Spleen (tissue), 11 donors: ENCODE measurements around the gene SAT1. TPM values are rescaled to one million over a fixed set of nuclear protein-coding genes. Genes with fewer than 3 reads are reported as not detected.

Experiments used
- DNase-seq: peaks from one replicate; pipeline ENCODE4 v3.0.0-alpha.2; 2020
- H3K27ac ChIP-seq, 8 donors: fragments of 200-600 bp; sonication (generic) in 7 of 8; 1 replicate in 4 of 8; 2 replicates in 4 of 8; pipeline versions ENCODE4 v1.5.0 to v1.8.0; 2016 to 2021; ENCODE audit warnings: inconsistent platforms in 4 of 8, mild to moderate bottlenecking in 4 of 8, moderate library complexity in 1 of 8
- H3K27me3 ChIP-seq, 7 donors: fragments of 200-600 bp; sonication (generic) in 6 of 7; replicated peaks in 1 of 7; 1 replicate in 4 of 7; 2 replicates in 3 of 7; pipeline versions ENCODE4 v1.5.0 to v1.8.0; 2016 to 2021; ENCODE audit warnings: inconsistent platforms in 3 of 7, mild to moderate bottlenecking in 1 of 7
- H3K36me3 ChIP-seq, 6 donors: fragments of 200-600 bp; sonication (generic) in 5 of 6; 1 replicate in 4 of 6; 2 replicates in 2 of 6; pipeline versions ENCODE4 v1.5.0 to v1.8.0; 2016 to 2021; ENCODE audit warnings: inconsistent platforms in 2 of 6
- H3K4me1 ChIP-seq, 6 donors: fragments of 200-600 bp; sonication (generic) in 5 of 6; 1 replicate in 3 of 6; 2 replicates in 3 of 6; pipeline versions ENCODE4 v1.5.0 to v1.8.0; 2016 to 2021; ENCODE audit warnings: inconsistent platforms in 3 of 6
- H3K4me3 ChIP-seq, 8 donors: fragments of 200-600 bp; sonication (generic) in 7 of 8; 1 replicate in 4 of 8; 2 replicates in 4 of 8; pipeline versions ENCODE4 v1.5.0 to v1.8.0; 2016 to 2021; ENCODE audit warnings: inconsistent platforms in 4 of 8, mild to moderate bottlenecking in 4 of 8, moderate library complexity in 2 of 8
- H3K9me3 ChIP-seq, 8 donors: fragments of 200-600 bp; sonication (generic) in 7 of 8; 1 replicate in 4 of 8; 2 replicates in 4 of 8; pipeline versions ENCODE4 v1.5.0 to v1.8.0; 2016 to 2021; ENCODE audit warnings: inconsistent platforms in 4 of 8
- POLR2A ChIP-seq, 3 donors: fragments of 450-650 bp; IDR thresholded peaks; one replicate each; pipeline ENCODE4 v1.5.1; 2017; ENCODE audit warnings: antibody characterized with exemption in 3 of 3, mild to moderate bottlenecking in 1 of 3
- POLR2AphosphoS5 ChIP-seq, 3 donors: sonication (generic); formaldehyde crosslinking; IDR thresholded peaks; one replicate each; pipeline ENCODE4 v1.5.1; 2017; ENCODE audit warnings: antibody characterized with exemption in 3 of 3
- WGBS, 5 donors: extraction: QIAGEN DNeasy Blood & Tissue Kit in 3 of 5; methylation state at CpG; one replicate each; pipeline versions ENCODE4 v1.1.5 to v1.1.7; 2013 to 2018; 5-methylcytosine and 5-hydroxymethylcytosine counted together
- intact Hi-C: fragments of 100-400 bp; cut with DNase I; formaldehyde crosslinking; loops from one replicate; pipeline ENCODE4 v1.15.0; 2023; ENCODE audit warnings: low total_unique reads
- polyA plus RNA-seq, 3 donors: library from polyadenylated mRNA; stranded (reverse); fragments of 200-250 nt; gene quantifications; one replicate each; pipeline ENCODE4 v1.2.1, GENCODE V29; 2013
- total RNA-seq, 7 donors: library from RNA; depleted of rRNA in 3 of 7; stranded (reverse); fragments of >200 nt in 3 of 7; fragmentation: NEBNext Ultra II Directional in 4 of 7; extraction: Animal tissue kit (Norgen Biotek cat#: 25700) in 4 of 7; gene quantifications; one replicate each; pipeline versions ENCODE4 v1.1.0 to v1.2.1, GENCODE V29; 2016 to 2021
- TF ChIP-seq, protein P1 (sequence below), 11 experiments: fragments of 200-600 bp in 7 of 11; fragments of 450-650 bp in 4 of 11; sonication (generic) in 4 of 11; IDR thresholded peaks in 8 of 11; conservative IDR thresholded peaks in 3 of 11; 1 replicate in 7 of 11; 2 replicates in 4 of 11; pipeline versions ENCODE4 v1.4.0 to v1.8.0; 2016 to 2021; ENCODE audit warnings: antibody characterized with exemption in 11 of 11, inconsistent platforms in 4 of 11, mild to moderate bottlenecking in 1 of 11
- donor health status: healthy with polysubstance abuse.
- donor health status: DM: no; HTN: no; CAD: no; lungs with moderate emphysema.
- donor health status: DM: no; HTN: no; CAD: no.
- donor health status: Bipolar disorder and iron deficiency.
- donor health status: healthy.
- donor health status: DM: no; HTN: no; CAD: no.
- donor health status: DM: yes; HTN: yes; CAD: no.

SAT1 gene
- total and polyA plus RNA-seq, 10 donors, result 714 to 2,832 (median 981) TPM

DNA sequence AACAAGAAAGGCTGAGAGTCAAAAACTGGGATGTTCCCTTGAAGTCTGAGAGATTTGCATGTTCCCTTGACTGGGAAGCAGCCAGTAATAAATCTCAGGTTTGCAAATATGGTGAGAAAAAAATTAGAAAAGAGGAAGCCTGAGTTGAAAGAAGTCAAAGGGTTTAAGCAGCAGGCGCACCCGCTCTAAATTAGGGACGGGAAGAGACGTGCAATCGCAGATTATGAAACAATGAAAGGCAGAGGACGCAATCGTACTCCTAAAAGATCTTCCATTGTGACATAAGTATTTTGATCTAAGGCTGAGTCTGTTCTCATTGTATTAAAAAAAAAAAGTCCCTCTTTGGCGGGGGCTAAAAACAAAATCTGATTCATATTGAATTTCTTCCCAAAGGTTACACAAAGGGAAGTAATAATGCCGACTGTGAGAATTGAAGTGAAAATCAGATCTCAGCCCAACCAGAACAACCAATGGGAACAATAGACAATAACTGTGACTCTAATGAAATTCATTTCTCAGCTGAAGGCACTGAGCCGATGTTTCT lies 28.2 kb downstream of the SAT1 start:
- no peak for DNase-seq
- WGBS, 5 donors, result 4 to 52% (median 13%) methylated on average over 10 of the region's 10 CpGs
- Histone ChIP-seq H3K9me3 (peaks cover 0 to 6% (median 0%) of the 10 kb centered on the region in 8 donors), H3K27me3 (no peaks in the 10 kb centered on the region), H3K27ac (peak overlapping the region in 6 of 8 donors; percentile 5 to 77 (median 64)), H3K4me3 (peak overlapping the region in 2 of 8 donors; percentile 0 to 3), H3K4me1 (peaks cover 0 to 12% (median 0%) of the 10 kb centered on the region in 6 donors), H3K36me3 (no peaks in the 10 kb centered on the region)
- intact Hi-C loops, result no loop called here
- TF ChIP-seq POLR2A (IDR thresholded peaks at IDR 0.05) (no peak), POLR2AphosphoS5 (IDR thresholded peaks at IDR 0.05) (peak in 1 of 3 donors; percentile 57)
- TF ChIP-seq, protein P1, sequence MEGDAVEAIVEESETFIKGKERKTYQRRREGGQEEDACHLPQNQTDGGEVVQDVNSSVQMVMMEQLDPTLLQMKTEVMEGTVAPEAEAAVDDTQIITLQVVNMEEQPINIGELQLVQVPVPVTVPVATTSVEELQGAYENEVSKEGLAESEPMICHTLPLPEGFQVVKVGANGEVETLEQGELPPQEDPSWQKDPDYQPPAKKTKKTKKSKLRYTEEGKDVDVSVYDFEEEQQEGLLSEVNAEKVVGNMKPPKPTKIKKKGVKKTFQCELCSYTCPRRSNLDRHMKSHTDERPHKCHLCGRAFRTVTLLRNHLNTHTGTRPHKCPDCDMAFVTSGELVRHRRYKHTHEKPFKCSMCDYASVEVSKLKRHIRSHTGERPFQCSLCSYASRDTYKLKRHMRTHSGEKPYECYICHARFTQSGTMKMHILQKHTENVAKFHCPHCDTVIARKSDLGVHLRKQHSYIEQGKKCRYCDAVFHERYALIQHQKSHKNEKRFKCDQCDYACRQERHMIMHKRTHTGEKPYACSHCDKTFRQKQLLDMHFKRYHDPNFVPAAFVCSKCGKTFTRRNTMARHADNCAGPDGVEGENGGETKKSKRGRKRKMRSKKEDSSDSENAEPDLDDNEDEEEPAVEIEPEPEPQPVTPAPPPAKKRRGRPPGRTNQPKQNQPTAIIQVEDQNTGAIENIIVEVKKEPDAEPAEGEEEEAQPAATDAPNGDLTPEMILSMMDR (IDR thresholded peaks at IDR 0.05 in 8 of 11, conservative IDR thresholded peaks at IDR 0.05 in 3 of 11), result no peak

DNA sequence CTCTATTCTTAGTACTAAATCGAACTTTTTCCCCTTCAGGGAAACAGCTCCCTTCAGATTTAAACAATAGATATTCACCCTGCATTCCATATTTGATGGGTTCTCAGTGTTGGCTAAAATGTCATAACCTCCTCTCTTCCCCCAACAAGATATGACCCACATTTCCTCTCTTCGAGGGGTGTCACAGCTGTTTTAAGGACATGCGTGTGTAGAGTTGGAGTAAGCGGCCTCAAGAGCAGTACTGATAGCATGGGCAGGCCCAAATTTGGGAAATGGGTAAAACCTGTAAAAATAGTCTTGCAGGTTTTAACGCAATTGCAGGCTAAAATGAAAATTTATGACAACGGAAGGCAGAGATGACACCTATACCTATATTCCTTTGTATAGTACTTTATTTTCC lies 28.7 kb downstream of the SAT1 start:
- no peaks in the 10 kb centered on the region for H3K27me3 ChIP-seq
- TF ChIP-seq, protein P1 (IDR thresholded peaks at IDR 0.05 in 8 of 11, conservative IDR thresholded peaks at IDR 0.05 in 3 of 11), result no peak
- no peak for TF ChIP-seq POLR2A (IDR thresholded peaks at IDR 0.05)
- TF ChIP-seq POLR2AphosphoS5 (IDR thresholded peaks at IDR 0.05), result no peak

DNA sequence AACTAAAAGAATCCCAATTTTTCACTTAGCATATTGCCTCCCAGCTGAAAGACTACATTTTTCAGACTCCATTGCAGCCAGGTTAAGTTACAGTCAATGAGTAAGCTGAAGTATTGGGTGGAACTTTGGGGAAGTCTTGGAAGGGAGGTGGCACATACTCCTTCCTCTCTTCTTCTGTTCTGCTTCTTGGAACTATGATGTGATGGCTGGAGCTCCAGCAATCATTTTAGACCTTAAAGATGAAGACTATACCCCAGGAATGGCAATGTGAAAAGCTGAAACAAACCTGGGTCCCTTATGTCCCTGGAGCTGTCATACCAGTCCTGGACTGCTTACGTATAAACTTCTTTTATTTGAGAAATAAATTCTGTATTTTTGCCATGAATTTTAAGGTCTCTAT lies 30.8 kb downstream of the SAT1 start:
- WGBS, 5 donors, result 92 to 100% (median 100%) methylated on average over 1 of the region's 1 CpG
- intact Hi-C loops, result no loop called here
- DNase-seq, result no peak

More for the DNA sequence above, 28.7 kb downstream of the SAT1 start:
- H3K4me1 ChIP-seq, result peaks cover 0 to 12% (median 0%) of the 10 kb centered on the region in 6 donors
- peaks cover 0 to 6% (median 0%) of the 10 kb centered on the region in 8 donors for H3K9me3 ChIP-seq
- peak overlapping the region in 6 of 8 donors; percentile 5 to 77 (median 50) for H3K27ac ChIP-seq
- WGBS, 5 donors, result 37 to 69% (median 54%) methylated on average over 6 of the region's 6 CpGs
- intact Hi-C loops, result no loop called here
- no peaks in the 10 kb centered on the region for H3K36me3 ChIP-seq
- H3K4me3 ChIP-seq, result peak overlapping the region in 1 of 8 donors; percentile 3
- DNase-seq, result no peak

DNA sequence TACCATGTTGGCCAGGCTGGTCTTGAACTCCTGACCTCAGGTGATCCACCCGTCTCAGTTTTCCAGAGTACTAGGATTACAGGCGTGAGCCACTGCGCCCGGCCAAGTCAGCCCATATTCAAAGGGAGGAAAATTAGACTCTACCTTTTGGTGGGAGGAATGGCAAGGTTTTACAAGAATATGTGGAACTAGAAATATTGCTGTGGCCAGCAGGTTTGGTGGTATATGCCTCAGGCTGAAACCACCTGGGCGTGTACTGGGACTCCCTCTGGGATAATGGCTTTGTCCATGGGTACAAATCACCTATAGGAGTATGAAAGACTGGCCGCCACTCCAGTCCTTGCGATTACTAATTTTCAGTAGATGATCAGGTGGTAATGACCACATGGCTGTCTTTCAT lies 32.4 kb downstream of the SAT1 start:
- H3K4me3 ChIP-seq, result no peak overlapping the region
- H3K4me1 ChIP-seq, result peaks cover 0 to 19% (median 2%) of the 10 kb centered on the region in 6 donors
- intact Hi-C loops, result no loop called here
- H3K9me3 ChIP-seq, result peaks cover 0 to 6% (median 0%) of the 10 kb centered on the region in 8 donors
- DNase-seq, result peak; percentile 18
- 82 to 100% (median 89%) methylated on average over 5 to 7 of the region's 7 CpGs for WGBS, 5 donors
- TF ChIP-seq, protein P1 (IDR thresholded peaks at IDR 0.05 in 8 of 11, conservative IDR thresholded peaks at IDR 0.05 in 3 of 11), result no peak
- TF ChIP-seq POLR2AphosphoS5 (IDR thresholded peaks at IDR 0.05), result no peak
- TF ChIP-seq POLR2A (IDR thresholded peaks at IDR 0.05), result no peak
- H3K27me3 ChIP-seq, result no peaks in the 10 kb centered on the region
- H3K36me3 ChIP-seq, result no peaks in the 10 kb centered on the region
- H3K27ac ChIP-seq, result no peak overlapping the region

More for the DNA sequence above, 30.8 kb downstream of the SAT1 start:
- Histone ChIP-seq H3K4me3 (no peak overlapping the region), H3K27ac (no peak overlapping the region), H3K9me3 (peaks cover 0 to 6% (median 0%) of the 10 kb centered on the region in 8 donors), H3K4me1 (peaks cover 0 to 20% (median 2%) of the 10 kb centered on the region in 6 donors), H3K36me3 (no peaks in the 10 kb centered on the region), H3K27me3 (no peaks in the 10 kb centered on the region)
- TF ChIP-seq POLR2AphosphoS5 (IDR thresholded peaks at IDR 0.05) (no peak), POLR2A (IDR thresholded peaks at IDR 0.05) (no peak)
- TF ChIP-seq, protein P1 (IDR thresholded peaks at IDR 0.05 in 8 of 11, conservative IDR thresholded peaks at IDR 0.05 in 3 of 11), result no peak
